CD14-positive monocyte (primary cell): ENCODE results near the gene ANKRD26. TPM values are rescaled to one million over a fixed set of nuclear protein-coding genes. Genes with fewer than 3 reads are reported as not detected.

ENCODE experiments used
- DNase-seq, 3 donors: peaks; one replicate each; pipeline ENCODE4 v3.0.0-alpha.2; 2011 to 2022
- H2AFZ ChIP-seq: 2 replicates; pipeline ENCODE4 v1.6.0; 2012; ENCODE audit warnings: mild to moderate bottlenecking, low read depth, low read length, inconsistent platforms; ENCODE audit not compliant: insufficient read depth, poor library complexity, severe bottlenecking
- H3K27ac ChIP-seq, 2 donors: 1 replicate in 1 of 2; 2 replicates in 1 of 2; pipeline ENCODE4 v1.5.1; 2012 to 2013; ENCODE audit warnings: low read length in 2 of 2, control low read depth in 1 of 2, inconsistent platforms in 1 of 2, low read depth in 1 of 2, mild to moderate bottlenecking in 1 of 2
- H3K27me3 ChIP-seq, 2 donors: one replicate each; pipeline versions ENCODE4 v1.6.0 to v1.6.1; 2011 to 2013; ENCODE audit warnings: low read length in 2 of 2; ENCODE audit not compliant: control insufficient read depth in 2 of 2, insufficient read depth in 2 of 2
- H3K36me3 ChIP-seq, 2 donors: replicated peaks in 1 of 2; 1 replicate in 1 of 2; 2 replicates in 1 of 2; pipeline versions ENCODE4 v1.5.1 to v1.6.1; 2012 to 2013; ENCODE audit warnings: low read length in 2 of 2, control low read depth in 1 of 2, inconsistent platforms in 1 of 2, mild to moderate bottlenecking in 1 of 2; ENCODE audit not compliant: insufficient read depth in 2 of 2, control insufficient read depth in 1 of 2
- H3K4me1 ChIP-seq, 2 donors: 1 replicate in 1 of 2; 2 replicates in 1 of 2; pipeline versions ENCODE4 v1.5.1 to v1.6.1; 2012 to 2013; ENCODE audit warnings: low read length in 2 of 2, control low read depth in 1 of 2, inconsistent platforms in 1 of 2, mild to moderate bottlenecking in 1 of 2, moderate library complexity in 1 of 2; ENCODE audit not compliant: insufficient read depth in 2 of 2, control insufficient read depth in 1 of 2
- H3K4me2 ChIP-seq: replicated peaks from 2 replicates; pipeline ENCODE3; 2012; ENCODE audit warnings: low read length, moderate library complexity, mild to moderate bottlenecking; ENCODE audit not compliant: poor library complexity, severe bottlenecking; ENCODE audit errors: extremely low read depth
- H3K4me3 ChIP-seq, 3 experiments: fragments of 200-600 bp in 1 of 3; sonication (generic) in 1 of 3; replicated peaks in 1 of 3; 1 replicate in 2 of 3; 2 replicates in 1 of 3; pipeline ENCODE4 v1.5.1; 2011 to 2013; ENCODE audit warnings: low read length in 3 of 3, mild to moderate bottlenecking in 3 of 3, control low read depth in 2 of 3, low read depth in 2 of 3, inconsistent platforms in 1 of 3, moderate library complexity in 1 of 3
- H3K79me2 ChIP-seq: 2 replicates; pipeline ENCODE4 v1.6.0; 2012; ENCODE audit warnings: mild to moderate bottlenecking, control low read depth, inconsistent platforms, low read length, moderate library complexity; ENCODE audit not compliant: insufficient read depth
- H3K9ac ChIP-seq: 2 replicates; pipeline ENCODE4 v1.6.0; 2017; ENCODE audit warnings: low read length, mild to moderate bottlenecking; ENCODE audit not compliant: insufficient read depth, poor library complexity, severe bottlenecking
- H3K9me3 ChIP-seq, 2 donors: replicated peaks in 1 of 2; 1 replicate in 1 of 2; 2 replicates in 1 of 2; pipeline versions ENCODE4 v1.5.1 to v1.6.1; 2012 to 2013; ENCODE audit warnings: low read length in 2 of 2, control low read depth in 1 of 2; ENCODE audit not compliant: control insufficient read depth in 1 of 2, insufficient read depth in 1 of 2
- H4K20me1 ChIP-seq: 2 replicates; pipeline ENCODE4 v1.6.0; 2012; ENCODE audit warnings: mild to moderate bottlenecking, low read length, control low read depth, moderate library complexity; ENCODE audit not compliant: insufficient read depth
- H3K27ac Mint-ChIP-seq, 7 donors: one replicate each; pipeline ENCODE4 v1.8.0; 2020; ENCODE audit warnings: mild to moderate bottlenecking in 7 of 7, mixed read lengths in 7 of 7, moderate library complexity in 6 of 7, inconsistent platforms in 2 of 7
- H3K27me3 Mint-ChIP-seq, 3 donors: one replicate each; pipeline ENCODE4 v1.8.0; 2021 to 2022; ENCODE audit warnings: low read depth in 3 of 3, mild to moderate bottlenecking in 3 of 3, mixed read lengths in 3 of 3, moderate library complexity in 3 of 3, inconsistent platforms in 1 of 3
- H3K36me3 Mint-ChIP-seq, 2 donors: one replicate each; pipeline ENCODE4 v1.8.0; 2020; ENCODE audit warnings: mixed read lengths in 2 of 2, inconsistent platforms in 1 of 2, mild to moderate bottlenecking in 1 of 2
- H3K4me1 Mint-ChIP-seq: one replicate; pipeline ENCODE4 v1.8.0; 2020; ENCODE audit warnings: mild to moderate bottlenecking, mixed read lengths
- H3K4me3 Mint-ChIP-seq, 2 donors: one replicate each; pipeline ENCODE4 v1.8.0; 2020; ENCODE audit warnings: mild to moderate bottlenecking in 2 of 2, mixed read lengths in 2 of 2, moderate library complexity in 1 of 2
- H3K9me3 Mint-ChIP-seq, 7 donors: one replicate each; pipeline ENCODE4 v1.8.0; 2020 to 2022; ENCODE audit warnings: mixed read lengths in 7 of 7, mild to moderate bottlenecking in 6 of 7, moderate library complexity in 6 of 7, inconsistent platforms in 2 of 7
- WGBS: methylation state at CpG from one replicate; pipeline ENCODE4 v1.1.5; 2013; ENCODE audit warnings: missing lambda C conversion rate; ENCODE audit not compliant: insufficient coverage; 5-methylcytosine and 5-hydroxymethylcytosine counted together
- intact Hi-C, 2 donors: fragments of 100-400 bp; cut with micrococcal nuclease; formaldehyde crosslinking; loops; one replicate each; pipeline versions ENCODE4 v1.15.0 to v1.15.1; 2023
- polyA plus RNA-seq, 3 donors: library from polyadenylated mRNA; depleted of rRNA in 1 of 3; unstranded in 2 of 3; stranded (reverse) in 1 of 3; fragments of 300-500 nt in 2 of 3; fragments of >200 nt in 1 of 3; fragmentation: Illumina TruSeq in 2 of 3; gene quantifications; 1 replicate in 2 of 3; 2 replicates in 1 of 3; pipeline ENCODE4 v1.2.3, GENCODE V29; 2012 to 2021
- TF ChIP-seq, protein P1 (sequence below): fragments of 200-600 bp; IDR thresholded peaks from one replicate; pipeline ENCODE4 v1.8.0; 2022; ENCODE audit warnings: antibody characterized with exemption, mild to moderate bottlenecking

The ANKRD26 gene
- polyA plus RNA-seq, 3 donors, result 0.36 to 0.73 (median 0.36) TPM

DNA sequence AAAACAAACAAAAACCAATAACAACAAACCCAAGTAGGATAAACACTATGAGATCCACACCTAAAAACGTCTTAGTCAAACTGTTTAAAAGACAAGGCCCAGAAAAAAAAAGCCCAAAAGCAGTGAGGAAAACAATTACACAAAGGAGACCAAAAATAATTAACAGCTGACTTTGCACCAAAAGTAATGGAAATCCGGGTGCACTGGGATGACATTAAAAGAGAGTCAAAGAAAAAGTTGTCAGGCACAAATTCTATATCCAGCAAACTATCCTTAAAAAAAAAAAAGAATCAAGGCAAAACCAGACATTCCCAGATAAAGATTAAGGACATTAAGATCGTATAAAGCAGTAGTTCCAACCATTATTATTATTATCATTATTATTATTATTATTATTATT is 7.9 kb upstream of the ANKRD26 start:
- WGBS, result 100% methylated on average over 1 of the region's 3 CpGs
- no peaks in the 10 kb centered on the region for H3K4me1 Mint-ChIP-seq
- H3K27ac Mint-ChIP-seq, result peak overlapping the region in 1 of 7 donors; percentile 3

DNA sequence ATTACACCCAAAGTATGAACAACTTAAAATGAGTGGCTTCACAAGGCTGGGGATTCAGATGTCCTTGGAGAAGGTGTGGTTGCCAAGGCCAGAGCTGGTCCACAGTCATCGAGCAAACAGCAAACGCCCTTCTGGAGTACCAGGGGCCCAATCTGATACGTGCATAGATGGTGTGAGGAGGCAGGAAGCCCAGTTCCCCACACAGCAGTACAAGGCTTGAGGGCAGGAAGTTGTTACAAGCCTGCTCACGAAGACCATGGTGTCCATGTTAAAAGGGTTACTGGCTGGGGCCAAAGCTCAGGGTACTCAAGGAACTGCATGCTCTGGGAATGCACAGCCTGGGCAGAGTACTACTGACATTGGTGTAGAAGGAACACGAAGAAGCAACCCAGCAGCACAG is 4.6 kb upstream of the ANKRD26 start:
- 86% methylated on average over 4 of the region's 5 CpGs for WGBS
- H3K9me3 ChIP-seq, result peaks cover 0 to 7% of the 10 kb centered on the region in 2 donors
- peaks cover 0 to 8% (median 2%) of the 10 kb centered on the region in 7 donors for H3K9me3 Mint-ChIP-seq
- no peaks in the 10 kb centered on the region for H4K20me1 ChIP-seq
- DNase-seq, result no peak
- H3K27me3 Mint-ChIP-seq, result peaks cover 0 to 4% (median 0%) of the 10 kb centered on the region in 3 donors
- H3K4me1 Mint-ChIP-seq, result peaks cover 10% of the 10 kb centered on the region
- H3K36me3 ChIP-seq, result peaks cover 2 to 19% of the 10 kb centered on the region in 2 donors
- H3K27ac Mint-ChIP-seq, result peak overlapping the region in 2 of 7 donors; percentile 10 to 45
- H3K4me3 ChIP-seq, result no peak overlapping the region
- H3K79me2 ChIP-seq, result no peaks in the 10 kb centered on the region
- peaks cover 17 to 32% of the 10 kb centered on the region in 2 donors for H3K36me3 Mint-ChIP-seq
- no peak overlapping the region for H3K9ac ChIP-seq
- H3K4me2 ChIP-seq, result no peak overlapping the region
- H3K27ac ChIP-seq, result no peak overlapping the region
- no peaks in the 10 kb centered on the region for H3K27me3 ChIP-seq
- intact Hi-C loops, result loop anchor here in 1 of 2 donors (5.0 kb wide), 1 partner anchor 47 kb away; the partner anchor contains the start of gene YME1L1
- peaks cover 5 to 8% of the 10 kb centered on the region in 2 donors for H3K4me1 ChIP-seq
- TF ChIP-seq, protein P1, sequence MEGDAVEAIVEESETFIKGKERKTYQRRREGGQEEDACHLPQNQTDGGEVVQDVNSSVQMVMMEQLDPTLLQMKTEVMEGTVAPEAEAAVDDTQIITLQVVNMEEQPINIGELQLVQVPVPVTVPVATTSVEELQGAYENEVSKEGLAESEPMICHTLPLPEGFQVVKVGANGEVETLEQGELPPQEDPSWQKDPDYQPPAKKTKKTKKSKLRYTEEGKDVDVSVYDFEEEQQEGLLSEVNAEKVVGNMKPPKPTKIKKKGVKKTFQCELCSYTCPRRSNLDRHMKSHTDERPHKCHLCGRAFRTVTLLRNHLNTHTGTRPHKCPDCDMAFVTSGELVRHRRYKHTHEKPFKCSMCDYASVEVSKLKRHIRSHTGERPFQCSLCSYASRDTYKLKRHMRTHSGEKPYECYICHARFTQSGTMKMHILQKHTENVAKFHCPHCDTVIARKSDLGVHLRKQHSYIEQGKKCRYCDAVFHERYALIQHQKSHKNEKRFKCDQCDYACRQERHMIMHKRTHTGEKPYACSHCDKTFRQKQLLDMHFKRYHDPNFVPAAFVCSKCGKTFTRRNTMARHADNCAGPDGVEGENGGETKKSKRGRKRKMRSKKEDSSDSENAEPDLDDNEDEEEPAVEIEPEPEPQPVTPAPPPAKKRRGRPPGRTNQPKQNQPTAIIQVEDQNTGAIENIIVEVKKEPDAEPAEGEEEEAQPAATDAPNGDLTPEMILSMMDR, result no peak
- no peak overlapping the region for H2AFZ ChIP-seq
- no peak overlapping the region for H3K4me3 Mint-ChIP-seq

More for the DNA sequence above, 7.9 kb upstream of the ANKRD26 start:
- Mint-ChIP-seq H3K27me3 (no peaks in the 10 kb centered on the region), H3K9me3 (peaks cover 0 to 8% (median 2%) of the 10 kb centered on the region in 7 donors), H3K36me3 (peaks cover 41 to 63% of the 10 kb centered on the region in 2 donors), H3K4me3 (no peak overlapping the region)
- Histone ChIP-seq H3K4me3 (no peak overlapping the region), H3K27ac (no peak overlapping the region), H3K36me3 (peaks cover 31 to 49% of the 10 kb centered on the region in 2 donors), H3K9me3 (peaks cover 0 to 7% of the 10 kb centered on the region in 2 donors), H3K4me1 (no peaks in the 10 kb centered on the region), H3K4me2 (no peak overlapping the region), H3K9ac (no peak overlapping the region), H2AFZ (no peak overlapping the region), H3K79me2 (no peaks in the 10 kb centered on the region), H4K20me1 (no peaks in the 10 kb centered on the region), H3K27me3 (no peaks in the 10 kb centered on the region)
- intact Hi-C loops, result no loop called here
- DNase-seq, result no peak
- TF ChIP-seq, protein P1, result no peak
